GM12864 (cell line): ENCODE measurements around the gene ANKRD63.

Source experiments
- DNase-seq: peaks from one replicate; pipeline ENCODE4 v3.0.0-alpha.2; 2011; ENCODE audit warnings: low read depth
- H3K4me3 ChIP-seq: 2 replicates; pipeline ENCODE4 v1.5.1; 2011; ENCODE audit warnings: mild to moderate bottlenecking, low read depth, low read length, control low read depth
- TF ChIP-seq, protein P1 (sequence below): IDR thresholded peaks from 2 replicates; pipeline ENCODE4 v1.5.1; 2011; ENCODE audit warnings: low read depth, mild to moderate bottlenecking, moderate library complexity, low read length, control low read depth, inconsistent platforms; ENCODE audit errors: missing control alignments

ANKRD63 gene

DNA sequence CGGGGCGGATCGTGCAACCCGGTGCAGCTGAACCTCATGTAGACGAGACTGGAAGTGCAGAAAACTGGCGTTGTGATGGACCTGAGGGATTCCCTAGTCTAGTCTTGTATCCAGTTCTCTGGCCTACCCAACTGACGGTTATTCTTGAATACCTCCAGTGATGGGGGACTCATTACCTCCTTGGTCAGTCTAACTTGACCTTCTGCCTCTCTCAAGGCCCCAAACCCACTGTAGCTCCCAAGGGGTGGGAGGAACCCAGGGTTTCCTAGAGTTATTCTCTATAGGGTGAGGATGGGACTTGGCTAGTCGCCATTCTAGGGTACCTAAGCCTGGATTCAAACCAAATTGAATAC, 32.6 kb downstream of the ANKRD63 start:
- DNase-seq = no peak
- TF ChIP-seq, protein P1, sequence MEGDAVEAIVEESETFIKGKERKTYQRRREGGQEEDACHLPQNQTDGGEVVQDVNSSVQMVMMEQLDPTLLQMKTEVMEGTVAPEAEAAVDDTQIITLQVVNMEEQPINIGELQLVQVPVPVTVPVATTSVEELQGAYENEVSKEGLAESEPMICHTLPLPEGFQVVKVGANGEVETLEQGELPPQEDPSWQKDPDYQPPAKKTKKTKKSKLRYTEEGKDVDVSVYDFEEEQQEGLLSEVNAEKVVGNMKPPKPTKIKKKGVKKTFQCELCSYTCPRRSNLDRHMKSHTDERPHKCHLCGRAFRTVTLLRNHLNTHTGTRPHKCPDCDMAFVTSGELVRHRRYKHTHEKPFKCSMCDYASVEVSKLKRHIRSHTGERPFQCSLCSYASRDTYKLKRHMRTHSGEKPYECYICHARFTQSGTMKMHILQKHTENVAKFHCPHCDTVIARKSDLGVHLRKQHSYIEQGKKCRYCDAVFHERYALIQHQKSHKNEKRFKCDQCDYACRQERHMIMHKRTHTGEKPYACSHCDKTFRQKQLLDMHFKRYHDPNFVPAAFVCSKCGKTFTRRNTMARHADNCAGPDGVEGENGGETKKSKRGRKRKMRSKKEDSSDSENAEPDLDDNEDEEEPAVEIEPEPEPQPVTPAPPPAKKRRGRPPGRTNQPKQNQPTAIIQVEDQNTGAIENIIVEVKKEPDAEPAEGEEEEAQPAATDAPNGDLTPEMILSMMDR = no peak
- no peak overlapping the region for H3K4me3 ChIP-seq

DNA sequence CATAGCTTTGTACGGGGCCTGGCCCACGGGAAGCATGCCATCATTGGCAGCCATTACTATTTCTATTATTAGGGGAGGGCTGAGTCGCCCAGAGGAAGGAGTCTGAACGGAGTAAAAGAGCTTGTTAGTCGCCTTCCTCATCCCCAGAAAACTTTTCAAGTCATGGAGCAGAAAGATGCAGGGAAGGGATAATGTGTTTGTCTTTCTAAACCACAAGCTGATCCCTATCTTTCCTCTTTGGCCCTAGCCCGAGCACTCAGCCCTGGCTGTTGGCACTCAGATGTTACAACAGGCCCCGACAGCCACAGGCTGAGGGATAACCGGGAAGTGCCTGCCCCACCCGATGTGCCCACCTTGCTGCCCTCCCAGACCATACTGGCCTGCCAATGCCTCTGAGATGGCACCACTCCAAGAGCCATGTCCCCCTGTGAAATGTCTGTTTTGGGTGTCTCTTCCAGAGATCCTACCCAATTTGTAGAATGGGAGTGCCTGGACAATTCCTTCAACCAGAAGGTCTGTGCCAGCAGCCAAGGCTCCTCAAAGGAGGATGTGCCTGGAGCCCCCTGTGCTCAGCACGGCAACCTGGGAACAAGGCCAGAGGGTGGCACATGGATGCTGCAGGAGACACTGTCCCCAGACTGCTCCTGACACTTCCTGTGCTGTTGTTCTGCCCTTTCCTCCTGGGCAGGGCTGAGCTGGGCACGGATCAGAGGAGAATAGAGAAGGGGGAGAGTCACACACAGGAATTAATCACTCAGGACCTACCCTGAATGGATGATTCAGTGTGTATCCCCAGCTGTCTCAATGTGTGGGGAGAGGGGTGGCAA, 33.2 kb downstream of the ANKRD63 start:
- H3K4me3 ChIP-seq = no peak overlapping the region
- DNase-seq = no peak
- TF ChIP-seq, protein P1 = no peak

DNA sequence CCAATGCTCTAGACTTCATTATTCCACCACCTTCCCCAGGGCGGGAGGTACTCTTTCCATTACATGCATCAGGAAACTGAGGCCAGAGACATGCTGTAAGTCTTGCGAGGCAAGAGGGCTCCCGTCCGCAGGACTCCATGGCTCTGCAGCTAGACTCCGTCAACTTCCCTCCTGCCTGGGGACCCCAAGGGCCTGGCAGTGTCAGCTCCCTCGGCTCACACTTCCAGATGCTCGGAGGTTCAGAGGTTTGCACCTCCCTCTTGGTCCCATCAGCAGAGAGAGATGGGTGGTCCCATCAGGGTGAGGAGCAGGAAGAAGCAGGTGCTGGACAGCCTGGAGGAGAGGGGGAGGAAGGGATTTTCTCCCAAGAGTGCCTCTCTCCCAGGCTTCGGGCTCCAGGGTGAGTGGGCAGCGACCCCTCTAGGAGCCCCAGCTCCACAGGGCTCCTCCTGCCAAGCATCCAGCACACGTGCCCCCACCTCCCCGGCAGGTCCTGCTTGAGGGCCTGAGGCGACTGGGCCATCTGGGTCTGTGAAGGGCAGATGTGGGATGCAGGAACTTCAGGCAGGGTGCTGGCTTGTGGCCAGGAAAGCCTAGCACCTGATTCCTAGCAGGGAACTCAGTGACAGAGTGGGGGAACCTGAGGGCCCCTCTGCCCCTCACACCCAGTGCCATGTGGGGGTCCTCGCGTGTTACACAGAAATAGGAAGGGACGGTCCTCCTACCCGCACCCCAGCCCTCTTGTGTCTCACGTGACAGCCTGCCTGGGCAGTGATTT, 34.7 kb downstream of the ANKRD63 start:
- TF ChIP-seq, protein P1 = no peak
- no peak for DNase-seq
- no peak overlapping the region for H3K4me3 ChIP-seq

DNA sequence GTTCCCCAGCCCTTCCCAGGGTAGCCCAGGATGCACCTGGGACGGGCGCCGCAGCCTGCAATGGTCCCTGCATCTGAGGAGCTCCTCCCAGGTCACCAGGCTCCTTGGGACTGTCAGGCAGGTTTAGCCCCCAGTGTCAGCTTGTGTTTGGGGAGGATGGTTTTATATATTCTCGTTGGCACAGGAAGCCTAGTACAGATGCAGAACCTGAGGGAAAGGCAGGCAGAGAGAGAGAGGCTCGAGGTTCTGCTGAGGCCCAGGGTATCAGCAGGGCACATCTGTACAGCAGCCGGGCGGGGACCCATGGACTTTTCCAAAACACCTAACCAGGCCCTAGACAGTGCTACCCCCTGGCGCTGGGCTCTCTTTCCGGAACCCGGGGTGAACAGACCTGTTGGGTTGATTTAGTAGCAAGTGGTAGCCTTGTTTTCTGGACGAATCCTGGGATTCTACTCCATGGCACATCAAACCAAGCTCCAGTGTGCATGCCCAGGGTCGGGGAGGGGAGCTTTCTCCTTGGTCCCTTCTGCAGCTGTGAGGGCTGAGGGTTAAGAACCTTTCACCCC, 35.4 kb downstream of the ANKRD63 start:
- DNase-seq = no peak
- TF ChIP-seq, protein P1 = no peak

DNA sequence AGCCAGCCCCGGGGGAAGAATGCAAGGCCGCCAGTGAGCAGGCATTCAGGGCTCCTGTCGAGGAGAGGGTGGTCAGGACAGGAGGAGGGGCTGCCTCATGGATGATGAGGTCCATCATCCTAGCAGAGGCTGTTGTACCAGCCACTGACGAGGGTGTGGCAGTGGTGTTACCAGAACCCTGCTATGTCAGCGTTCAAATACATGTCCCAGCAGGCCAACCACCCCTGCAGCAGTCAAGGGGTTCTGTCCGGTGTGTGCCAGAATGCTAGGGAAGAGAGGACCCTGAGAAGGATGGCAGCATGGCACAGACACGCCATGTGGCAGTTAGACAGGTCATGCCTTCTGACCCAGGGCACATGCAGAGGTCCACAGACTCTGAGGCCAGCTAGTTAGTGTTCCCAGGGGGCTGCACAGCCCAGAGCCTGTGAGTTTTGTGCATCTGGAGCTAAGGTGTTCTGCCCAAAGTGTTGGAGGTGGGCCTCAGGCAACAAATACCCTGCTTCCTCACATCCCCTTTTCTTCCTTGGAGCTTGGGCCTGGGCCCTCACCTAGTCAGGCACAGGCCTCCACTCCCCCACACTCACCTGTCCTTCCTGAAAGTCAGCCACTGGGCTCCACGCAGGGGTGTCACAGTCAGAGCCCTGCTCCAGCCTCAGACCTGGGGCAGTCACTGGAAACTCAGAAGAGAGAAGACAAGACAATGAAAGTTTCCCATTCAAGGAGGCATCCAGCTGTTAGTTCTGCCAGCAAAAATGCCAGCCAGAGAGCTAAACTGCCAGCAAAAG, 36.2 kb downstream of the ANKRD63 start:
- TF ChIP-seq, protein P1 = no peak
- no peak for DNase-seq

More for the DNA sequence above, 35.4 kb downstream of the ANKRD63 start:
- no peak overlapping the region for H3K4me3 ChIP-seq

DNA sequence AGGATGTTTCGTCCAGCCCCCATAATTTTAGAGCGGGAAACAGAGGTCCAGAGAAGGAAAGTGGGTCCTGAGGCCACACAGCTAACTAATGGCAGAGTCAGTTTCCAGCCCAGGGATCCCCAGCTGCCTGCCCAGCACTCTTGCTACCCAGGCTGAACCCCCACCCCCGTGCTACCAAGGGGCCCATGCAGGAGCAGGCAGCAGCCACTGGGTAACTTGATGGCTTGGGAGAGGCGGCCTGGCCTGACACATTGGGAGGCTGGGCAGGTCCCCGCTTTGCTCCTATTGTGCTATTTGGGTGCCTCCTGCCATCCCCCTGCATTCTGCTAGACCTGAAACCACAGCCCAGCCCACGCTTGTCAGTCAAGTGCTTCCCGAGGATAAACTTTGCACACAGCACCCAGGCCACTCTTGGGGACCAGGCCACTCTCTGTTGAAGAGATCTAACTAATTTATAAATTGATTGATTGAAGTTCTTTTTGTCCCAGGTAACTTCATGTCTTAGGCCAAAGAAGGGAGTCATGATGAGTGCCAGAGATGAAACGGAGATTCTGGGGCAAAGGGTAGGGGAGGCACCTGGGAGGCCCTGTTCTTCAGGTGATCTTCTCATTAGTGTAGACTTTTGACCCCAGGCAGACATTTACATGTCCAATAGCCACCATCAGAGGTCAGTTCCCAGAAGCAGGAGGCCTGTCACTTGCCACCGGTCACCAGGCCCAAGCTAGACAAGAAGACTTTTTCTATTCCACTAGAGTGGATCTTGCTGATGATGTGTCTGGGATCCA, 37.0 kb downstream of the ANKRD63 start:
- no peak for DNase-seq
- TF ChIP-seq, protein P1 = no peak
- H3K4me3 ChIP-seq = no peak overlapping the region

More for the DNA sequence above, 36.2 kb downstream of the ANKRD63 start:
- H3K4me3 ChIP-seq = no peak overlapping the region
